Measurements from ENCODE around the gene TSPAN14. TPM values are rescaled to one million over a fixed set of nuclear protein-coding genes. Genes with fewer than 3 reads are reported as not detected.

Gene TSPAN14
- total RNA-seq, 2 experiments from 2014 or later: 167 to 168 TPM

- peak overlapping the region; percentile 81 to 84 for H3K27ac ChIP-seq (ENCODE audit: low read depth in 1 of 2, low read length in 2 of 2)
- no peaks in the 10 kb centered on the region for H3K9me3 ChIP-seq (ENCODE audit: control insufficient read depth in 1 of 2, insufficient read depth in 1 of 2, low read length in 2 of 2)
- no peak for TF ChIP-seq CTCF (IDR thresholded peaks at IDR 0.05)
- H3K27me3 ChIP-seq (ENCODE audit: control insufficient read depth in 1 of 2, insufficient read depth in 2 of 2, low read length in 2 of 2): no peaks in the 10 kb centered on the region
- H3K4me1 Mint-ChIP-seq (ENCODE audit: low read depth): peaks cover 100% of the 10 kb centered on the region
- H3K4me3 Mint-ChIP-seq: peak overlapping the region; percentile 56
- H3K27ac Mint-ChIP-seq: peak overlapping the region; percentile 78
- DNase-seq (peak in 1 of 14 experiments; percentile 43), ATAC-seq (ENCODE audit: poor library complexity) (no peak)
- intact Hi-C loops (cut with DNase I, micrococcal nuclease): loop anchor here (2.0 to 10.0 kb wide), 2 partner anchors 19 to 281 kb away; partner anchors contain the start of gene ANXA11 (in 1 of the 2)
- peaks cover 93% of the 10 kb centered on the region for H3K4me1 ChIP-seq (ENCODE audit: insufficient read depth, low read length)
- CTCF ChIA-PET: interaction anchor here (0.9 to 7.3 kb wide), 7 partner anchors 17 to 107 kb away, joined by 3 to 55 read pairs (median 4); no protein-coding TSS in a partner anchor
- POLR2A ChIA-PET: interaction anchor here (1.5 to 11.8 kb wide), 5 partner anchors 8 to 107 kb away, joined by 3 to 420 read pairs (median 13); partner anchors contain the start of gene TSPAN14
- no peaks in the 10 kb centered on the region for H3K9me3 Mint-ChIP-seq
- no peaks in the 10 kb centered on the region for H3K27me3 Mint-ChIP-seq
- H3K36me3 Mint-ChIP-seq (ENCODE audit: low read depth): peaks cover 73% of the 10 kb centered on the region
- H3K4me3 ChIP-seq (ENCODE audit: low read length): peak overlapping the region; percentile 37
- H3K36me3 ChIP-seq (ENCODE audit: insufficient read depth, low read length): peaks cover 28% of the 10 kb centered on the region
These were observed 31.2 kb downstream of the TSPAN14 start for GRCh38 chr10:80485076-80485945.

- peaks cover 73% of the 10 kb centered on the region for H3K36me3 Mint-ChIP-seq (ENCODE audit: low read depth)
- H3K9me3 ChIP-seq (ENCODE audit: control insufficient read depth in 1 of 2, insufficient read depth in 1 of 2, low read length in 2 of 2): no peaks in the 10 kb centered on the region
- peak in 4 of 14 experiments; percentile 41 to 71 (median 60) for DNase-seq
- H3K4me1 Mint-ChIP-seq (ENCODE audit: low read depth): peaks cover 100% of the 10 kb centered on the region
- H3K27ac Mint-ChIP-seq: peak overlapping the region; percentile 78
- peaks cover 98% of the 10 kb centered on the region for H3K4me1 ChIP-seq (ENCODE audit: insufficient read depth, low read length)
- peak overlapping the region; percentile 37 for H3K4me3 ChIP-seq (ENCODE audit: low read length)
- no peaks in the 10 kb centered on the region for H3K9me3 Mint-ChIP-seq
- peaks cover 36% of the 10 kb centered on the region for H3K36me3 ChIP-seq (ENCODE audit: insufficient read depth, low read length)
- ChIA-PET POLR2A (interaction anchor here (0.6 to 11.8 kb wide), 8 partner anchors 9 to 408 kb away, joined by 3 to 420 read pairs (median 10); partner anchors contain the start of gene TSPAN14), CTCF (interaction anchor here (1.0 to 7.3 kb wide), 6 partner anchors 13 to 108 kb away, joined by 3 to 55 read pairs (median 4); no protein-coding TSS in a partner anchor)
- H3K27me3 ChIP-seq (ENCODE audit: control insufficient read depth in 1 of 2, insufficient read depth in 2 of 2, low read length in 2 of 2): no peaks in the 10 kb centered on the region
- no peak for TF ChIP-seq CTCF (IDR thresholded peaks at IDR 0.05)
- ATAC-seq (ENCODE audit: poor library complexity): peak; percentile 25
- intact Hi-C loops (cut with DNase I, micrococcal nuclease): loop anchor here (2.0 to 10.0 kb wide), 5 partner anchors 15 to 281 kb away; partner anchors contain the start of gene ANXA11 (in 1 of the 2)
- no peaks in the 10 kb centered on the region for H3K27me3 Mint-ChIP-seq
- H3K4me3 Mint-ChIP-seq: peak overlapping the region; percentile 56
- peak overlapping the region; percentile 81 to 84 for H3K27ac ChIP-seq (ENCODE audit: low read depth in 1 of 2, low read length in 2 of 2)
These were observed 32.0 kb downstream of the TSPAN14 start for GRCh38 chr10:80485946-80486764.
